ENCODE data around the gene MAP3K10.

The MAP3K10 gene

GRCh38 chr19:40237791-40238190, 46.6 kb downstream of the MAP3K10 start:
- no peak for TF ChIP-seq CTCF (conservative IDR thresholded peaks at IDR 0.05)
- no peak for TF ChIP-seq ZFX (IDR thresholded peaks at IDR 0.05)

GRCh38 chr19:40238775-40239174, 47.5 kb downstream of the MAP3K10 start:
- no peak for TF ChIP-seq CTCF (conservative IDR thresholded peaks at IDR 0.05)
- no peak for TF ChIP-seq ZFX (IDR thresholded peaks at IDR 0.05)
- no peak overlapping the region for H3K27ac ChIP-seq

More at GRCh38 chr19:40237791-40238190, 46.6 kb downstream of the MAP3K10 start:
- H3K27ac ChIP-seq: no peak overlapping the region

- TF ChIP-seq CTCF (conservative IDR thresholded peaks at IDR 0.05) (no peak), ZFX (IDR thresholded peaks at IDR 0.05) (no peak)
- no peak overlapping the region for H3K27ac ChIP-seq
These were observed 48.4 kb downstream of the MAP3K10 start for GRCh38 chr19:40239415-40240226.

DNA sequence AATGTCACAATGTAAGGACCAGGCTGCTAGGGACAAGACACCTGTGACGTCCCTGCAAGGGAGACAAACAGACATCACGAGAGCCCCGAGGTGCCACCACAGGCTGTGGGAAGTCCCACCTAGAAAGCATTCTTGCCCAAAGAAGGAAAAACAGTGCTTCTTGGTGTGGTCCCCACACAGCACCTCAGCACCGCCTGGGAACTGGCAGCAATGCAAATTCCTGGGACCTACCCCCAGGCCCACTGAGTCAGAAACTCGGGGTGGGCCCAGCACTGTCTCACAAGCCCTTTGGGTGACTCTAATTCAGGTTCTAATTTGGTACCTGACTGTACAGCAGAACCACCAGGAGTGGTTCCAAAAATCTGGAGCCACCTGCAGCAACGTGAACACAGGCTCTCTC, 49.1 kb downstream of the MAP3K10 start:
- no peak for TF ChIP-seq ZFX (IDR thresholded peaks at IDR 0.05)
- no peak for TF ChIP-seq CTCF (conservative IDR thresholded peaks at IDR 0.05)
- no peak overlapping the region for H3K27ac ChIP-seq

DNA sequence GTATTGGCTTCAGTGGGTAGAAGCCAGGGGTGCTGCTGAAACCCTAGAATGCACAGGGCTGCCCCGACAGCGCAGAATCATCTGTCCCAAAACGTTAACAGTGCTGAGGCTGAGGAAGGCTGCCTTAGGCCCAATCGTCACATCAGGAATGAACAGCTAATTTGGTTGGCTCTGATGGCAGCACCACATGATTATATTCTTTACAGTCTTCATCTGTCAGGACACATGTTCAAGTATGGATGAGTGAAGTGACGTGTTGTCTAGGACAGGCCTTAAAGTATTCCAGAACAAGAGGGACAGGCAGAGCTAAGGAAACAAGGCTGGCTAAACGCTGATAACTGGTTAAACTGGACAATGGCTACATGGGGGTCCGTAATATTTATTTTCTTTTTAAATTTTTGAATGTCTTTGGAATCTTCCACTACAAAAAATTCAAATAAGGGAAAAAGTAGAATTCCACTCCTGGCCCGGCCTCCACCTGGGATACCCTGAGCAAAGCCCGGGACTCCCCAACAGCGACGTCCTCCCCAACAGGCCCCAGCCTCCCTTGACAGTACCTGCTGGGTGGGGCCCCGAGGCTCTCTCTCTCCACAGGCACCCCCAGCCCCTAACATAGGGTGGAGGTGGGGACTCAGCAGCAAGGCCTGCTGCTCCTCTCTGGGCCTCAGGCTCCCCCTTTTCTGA, 50.0 kb downstream of the MAP3K10 start:
- no peak overlapping the region for H3K27ac ChIP-seq
- no peak for TF ChIP-seq ZFX (IDR thresholded peaks at IDR 0.05)
- TF ChIP-seq CTCF (conservative IDR thresholded peaks at IDR 0.05): no peak

GRCh38 chr19:40241809-40242384, 50.7 kb downstream of the MAP3K10 start:
- no peak for TF ChIP-seq ZFX (IDR thresholded peaks at IDR 0.05)
- TF ChIP-seq CTCF (conservative IDR thresholded peaks at IDR 0.05): no peak
- no peak overlapping the region for H3K27ac ChIP-seq

- no peak overlapping the region for H3K27ac ChIP-seq
- TF ChIP-seq CTCF (conservative IDR thresholded peaks at IDR 0.05) (no peak), ZFX (IDR thresholded peaks at IDR 0.05) (no peak)
These were observed 51.3 kb downstream of the MAP3K10 start for GRCh38 chr19:40242480-40242879.
